Tongue (tissue), 2 donors: ENCODE measurements around the gene CTAGE1. TPM values are rescaled to one million over a fixed set of nuclear protein-coding genes. Genes with fewer than 3 reads are reported as not detected.
"Not testable (repeated sequence)": the region's sequence is repeated elsewhere in the genome, so short reads cannot be mapped to it uniquely, and the experiment has no call there.

ENCODE experiments used
- DNase-seq: peaks from one replicate; pipeline ENCODE4 v3.0.0-alpha.2; 2015
- total RNA-seq: library from RNA; depleted of rRNA; stranded (reverse); fragments of >200 nt; gene quantifications from one replicate; pipeline ENCODE4 v1.2.3, GENCODE V29; 2014

Gene CTAGE1
- total RNA-seq, 1 donor from 2014 or later: not detected

DNA sequence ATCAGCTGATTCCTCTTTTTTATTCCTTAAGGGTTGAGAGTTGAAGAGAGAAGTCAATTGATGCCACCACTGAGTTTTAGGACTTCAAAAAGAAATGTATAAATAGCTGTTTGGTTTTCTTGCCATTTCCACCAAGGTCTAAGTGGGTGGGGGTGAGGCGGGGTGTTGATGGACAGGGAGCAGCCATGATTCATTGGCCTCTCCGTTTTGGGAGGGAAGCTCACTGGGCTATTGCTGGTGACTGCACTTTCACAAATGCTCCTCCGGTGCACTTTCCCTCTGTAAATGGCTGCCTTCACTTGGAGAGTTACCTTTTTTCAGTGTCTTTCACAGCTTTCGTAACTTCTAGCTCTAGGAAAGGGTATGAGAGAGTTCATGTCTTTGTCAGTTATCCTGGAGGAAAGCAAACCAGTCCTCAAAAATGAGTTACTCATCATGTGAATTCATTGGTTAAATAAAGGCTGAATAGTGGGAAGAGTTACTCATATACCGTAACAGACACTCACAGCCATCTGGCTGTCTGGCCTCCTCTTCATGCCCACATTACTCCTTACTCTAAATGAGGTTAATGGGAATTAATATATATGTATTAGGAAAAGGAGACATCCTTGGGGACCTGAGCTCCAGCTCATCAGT is 17.4 kb upstream of the CTAGE1 start:
- no peak for DNase-seq

DNA sequence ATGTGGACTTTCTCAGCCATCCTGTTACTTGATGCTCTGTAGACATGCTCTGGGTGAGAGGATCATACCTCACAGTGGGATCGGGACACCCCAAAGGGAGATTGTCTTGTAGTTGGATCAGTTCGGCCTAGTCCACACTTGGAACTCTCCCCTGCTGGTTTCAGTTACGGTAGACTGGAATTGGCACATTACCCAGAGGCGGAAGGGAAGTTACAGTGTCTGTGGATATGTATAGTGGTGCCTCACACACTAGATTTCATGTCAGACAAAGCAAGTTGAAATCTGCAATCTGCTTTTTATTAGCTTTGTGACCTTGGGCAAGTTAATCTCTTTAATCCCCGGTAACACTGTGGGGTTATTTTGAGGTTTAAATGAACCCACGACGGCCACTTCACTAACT is 16.2 kb upstream of the CTAGE1 start:
- DNase-seq: no peak

DNA sequence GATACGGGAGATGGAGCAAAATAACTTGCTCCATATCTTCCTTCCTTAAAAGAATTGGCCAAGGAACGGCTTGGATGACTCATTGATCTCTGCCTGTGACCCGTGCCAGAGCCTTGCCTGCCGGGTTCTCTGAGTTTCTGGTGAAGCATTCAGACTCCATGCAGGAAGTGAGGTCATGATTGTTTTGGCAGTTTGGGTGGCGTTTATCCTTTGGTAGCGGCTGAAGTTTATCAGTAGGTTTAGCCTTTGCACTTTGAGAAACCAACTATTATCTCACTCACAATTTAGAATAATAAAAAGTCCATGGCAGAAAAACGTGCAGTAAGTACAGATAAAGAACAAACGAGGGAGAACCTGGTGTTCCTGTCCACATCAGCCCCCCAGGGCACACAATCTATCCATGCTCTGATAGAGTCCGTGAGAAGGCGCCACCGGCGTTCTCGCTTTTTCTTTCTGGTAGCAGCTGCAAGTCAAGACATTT is 15.0 kb upstream of the CTAGE1 start:
- DNase-seq: no peak

DNA sequence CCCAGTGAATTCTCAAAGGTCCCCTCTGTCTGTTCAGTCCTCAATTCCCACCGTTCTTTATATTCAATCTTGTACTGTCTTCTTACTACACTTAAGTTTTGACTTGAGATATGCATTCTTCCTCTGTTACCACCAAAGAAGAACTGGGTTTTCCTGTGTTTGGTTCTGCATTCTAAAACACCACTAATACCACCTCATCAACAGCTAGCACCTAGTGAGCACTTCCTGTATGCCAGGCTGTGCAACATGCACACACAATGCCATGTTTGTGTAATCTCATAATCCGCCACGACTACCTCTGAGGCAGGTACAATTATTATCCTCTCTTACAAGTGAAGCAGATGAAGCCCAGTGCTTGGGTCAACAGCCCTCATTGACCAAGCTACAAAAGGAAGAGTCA is 11.8 kb upstream of the CTAGE1 start:
- DNase-seq: no peak

DNA sequence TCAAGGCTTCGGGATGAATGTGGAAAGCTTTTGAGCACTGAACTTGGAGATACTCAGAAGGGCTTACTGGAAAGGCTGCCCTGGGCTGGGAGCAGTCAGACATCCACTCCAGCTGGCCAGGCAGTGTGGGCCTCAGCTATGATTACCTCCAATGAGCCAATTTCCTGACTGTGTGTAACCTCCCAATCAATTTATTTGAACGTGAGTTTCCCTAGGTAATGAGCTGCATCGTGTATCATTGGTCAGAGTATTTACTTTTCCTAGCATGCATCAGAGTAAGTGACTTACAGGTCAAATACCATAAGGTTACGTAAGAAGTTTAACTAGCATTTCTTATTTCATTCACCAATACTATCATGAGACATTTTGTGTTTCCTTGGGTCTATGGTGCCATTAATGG is 11.0 kb upstream of the CTAGE1 start:
- no peak for DNase-seq

DNA sequence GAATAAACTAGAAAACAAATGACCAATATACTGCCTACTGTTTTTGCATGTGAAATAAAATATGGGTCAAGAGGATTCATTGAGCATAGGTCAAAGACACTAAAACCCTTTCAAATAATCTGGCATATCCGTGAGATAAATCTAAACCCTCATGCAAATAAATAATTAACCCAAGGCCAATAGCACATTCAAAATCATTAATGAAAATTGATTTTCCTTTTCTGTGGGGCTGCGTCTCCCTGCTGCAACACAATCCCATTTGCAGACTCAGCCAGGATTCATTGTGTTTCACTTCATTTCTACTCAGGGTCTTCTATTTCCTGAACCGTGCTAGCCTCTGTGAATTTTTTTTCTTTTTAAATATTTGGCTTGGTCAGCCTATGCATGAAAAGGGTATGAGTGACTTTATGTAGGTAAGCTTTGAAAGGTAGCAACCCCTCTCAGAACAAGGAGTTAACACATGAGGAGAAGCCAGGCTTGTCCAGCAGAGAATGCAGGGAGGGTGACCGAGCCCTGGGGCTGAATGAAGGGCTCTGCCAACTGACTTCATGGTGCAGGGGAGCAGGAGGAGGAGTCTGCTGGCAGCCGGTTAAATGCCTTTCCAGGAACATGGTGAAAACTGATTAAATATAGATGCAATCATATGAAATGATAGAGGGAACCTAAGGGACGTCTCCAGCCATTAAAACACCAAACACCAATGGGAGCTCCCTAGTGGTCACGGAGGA is 10.3 kb upstream of the CTAGE1 start:
- no peak for DNase-seq

DNA sequence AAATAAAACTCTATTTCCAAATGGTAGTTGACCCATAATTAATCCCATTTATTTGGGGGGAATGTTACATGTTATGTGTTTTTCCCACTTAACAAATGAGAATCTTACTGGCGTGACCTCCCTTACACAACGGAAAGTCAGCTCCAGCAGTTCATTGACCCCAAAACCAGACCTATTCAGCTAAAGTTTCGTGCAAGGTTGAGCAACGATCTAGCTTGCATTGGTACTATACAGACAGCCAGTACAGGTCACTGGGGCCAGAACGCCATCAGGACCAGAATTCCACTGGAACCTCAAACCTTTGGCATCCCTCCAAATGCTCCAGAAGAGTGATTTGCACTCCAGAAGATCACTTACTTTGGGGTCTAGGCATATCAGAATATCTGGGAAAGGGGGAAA is 6.8 kb upstream of the CTAGE1 start:
- no peak for DNase-seq

DNA sequence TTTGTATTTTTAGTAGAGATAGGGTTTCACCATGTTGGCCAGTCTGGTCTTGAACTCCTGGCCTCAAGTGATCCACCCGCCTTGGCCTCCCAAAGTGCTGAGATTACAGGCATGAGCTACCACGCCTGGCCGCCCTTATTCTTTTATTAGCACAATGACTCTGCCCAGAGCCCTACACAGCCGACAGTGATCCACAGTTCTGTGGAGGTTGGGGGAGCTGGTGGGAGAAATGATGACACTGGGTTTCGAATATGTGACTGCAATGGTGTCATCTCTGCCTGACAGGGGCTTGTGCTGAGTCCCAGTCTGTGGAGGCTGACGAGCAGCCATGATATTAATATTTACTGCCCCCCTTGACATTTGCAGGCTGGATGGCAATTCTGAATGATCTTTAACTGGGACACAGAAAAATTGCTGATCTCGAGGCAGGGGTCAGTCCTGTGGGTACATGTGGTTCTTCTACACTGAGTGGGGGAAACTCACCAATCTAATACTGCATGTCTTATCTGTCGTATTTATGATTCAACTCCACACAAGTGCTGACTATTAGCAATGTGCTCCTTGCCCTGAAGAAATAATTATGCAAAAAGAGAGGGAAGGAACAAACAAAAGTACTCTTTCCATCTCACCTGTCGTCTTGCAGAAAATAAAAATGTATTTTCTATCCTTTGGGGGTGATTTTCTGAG is 6.3 kb upstream of the CTAGE1 start:
- DNase-seq: no peak

DNA sequence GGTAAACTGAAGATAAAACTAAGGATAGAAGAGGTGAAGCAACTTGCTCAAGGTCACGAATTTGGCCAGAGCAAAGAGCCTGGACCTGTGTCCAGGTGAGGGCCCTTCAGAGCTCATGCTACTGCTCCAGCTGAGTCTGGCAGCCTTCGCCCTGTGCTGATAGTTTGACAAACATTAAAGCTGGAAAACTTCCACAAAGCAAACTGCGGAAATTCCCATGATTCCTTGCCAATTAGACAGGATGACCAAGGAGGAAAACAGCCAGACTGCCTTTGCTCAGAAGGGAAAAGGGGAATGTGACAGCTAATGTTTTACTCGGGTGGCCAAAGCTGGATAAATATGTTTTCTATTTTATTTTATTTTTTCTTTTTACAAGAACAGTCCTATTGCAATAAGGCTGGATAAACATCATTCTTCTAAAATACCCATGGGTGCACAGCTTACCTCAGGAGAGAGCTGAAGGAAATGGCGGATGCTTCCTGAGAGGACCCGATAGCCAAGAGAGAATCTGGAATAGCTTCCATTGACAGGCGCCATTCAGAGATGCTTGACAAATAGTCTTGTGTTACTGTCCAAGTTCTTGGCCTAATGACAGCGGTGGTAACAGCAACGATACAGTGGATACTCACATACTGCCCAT is 5.3 kb upstream of the CTAGE1 start:
- DNase-seq: no peak

DNA sequence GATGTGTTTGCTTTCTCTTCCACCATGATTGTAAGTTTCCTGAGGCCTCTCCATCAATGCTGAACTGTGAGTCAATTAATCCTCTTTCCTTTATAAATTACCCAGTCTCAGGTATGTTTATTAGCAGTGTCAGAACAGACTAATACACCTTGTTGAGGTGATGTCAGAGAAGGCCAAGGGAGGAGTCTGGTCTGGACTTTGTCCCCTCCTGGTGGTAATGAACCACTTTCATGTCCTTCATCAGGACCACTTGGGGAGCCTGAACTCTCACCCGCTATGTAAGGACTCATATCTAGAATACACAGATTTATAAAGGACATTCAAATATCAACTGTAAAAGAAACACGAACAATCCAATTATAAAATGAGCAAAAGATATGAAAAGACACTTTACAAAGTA is 2.9 kb upstream of the CTAGE1 start:
- DNase-seq: no peak

DNA sequence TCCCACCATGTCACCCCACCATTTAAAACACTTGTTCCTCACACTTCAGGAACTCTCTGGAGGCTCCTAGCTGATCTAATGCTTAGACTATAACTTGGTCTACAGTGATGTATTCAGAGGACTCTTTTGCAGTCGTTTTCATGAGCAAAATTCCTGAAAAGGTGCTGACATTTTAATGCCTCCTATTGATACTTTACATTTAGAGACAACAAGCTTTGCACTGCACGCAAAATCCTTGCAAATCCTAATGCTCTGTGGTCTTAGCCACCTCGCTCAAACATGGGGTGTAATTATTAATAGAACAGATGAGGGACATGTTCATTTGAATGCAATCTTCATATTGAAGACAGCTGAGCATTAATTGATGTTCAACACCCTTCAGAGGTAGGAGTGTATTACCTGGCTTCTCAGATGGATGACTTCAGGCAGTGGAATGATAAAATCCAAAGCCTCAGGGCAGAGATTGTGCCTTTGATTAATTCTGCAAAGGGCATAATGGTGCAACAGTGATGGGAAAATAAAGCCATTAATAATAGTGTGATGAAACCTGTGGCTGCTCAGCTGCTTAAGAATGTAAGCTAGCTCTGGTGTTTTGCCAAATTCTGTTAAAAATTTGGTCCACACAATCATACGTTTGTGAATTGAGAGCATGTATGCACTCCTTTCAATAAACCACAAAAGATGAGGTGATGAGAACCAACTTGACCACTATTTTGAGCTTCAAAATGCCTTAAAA is 5.4 kb downstream of the CTAGE1 start:
- DNase-seq: no peak

DNA sequence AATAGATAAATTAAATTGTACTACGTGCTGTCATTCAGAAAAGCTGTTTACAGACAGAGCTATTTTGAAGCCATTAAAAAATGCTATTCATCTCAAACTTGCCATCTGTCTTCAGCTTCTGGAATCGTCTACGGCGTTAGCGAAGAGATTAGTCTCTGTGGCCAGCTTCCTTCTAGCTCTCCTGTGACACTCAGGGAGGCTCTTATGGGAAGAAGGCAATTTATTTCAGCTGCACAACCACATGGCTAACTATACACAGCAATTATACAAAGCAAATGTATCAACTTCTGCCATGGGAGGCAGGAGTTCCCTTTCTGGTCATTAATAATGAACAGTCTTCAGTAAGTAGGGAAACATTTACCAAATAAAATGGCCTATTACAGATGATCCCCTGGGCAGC is 6.3 kb downstream of the CTAGE1 start:
- DNase-seq: no peak

DNA sequence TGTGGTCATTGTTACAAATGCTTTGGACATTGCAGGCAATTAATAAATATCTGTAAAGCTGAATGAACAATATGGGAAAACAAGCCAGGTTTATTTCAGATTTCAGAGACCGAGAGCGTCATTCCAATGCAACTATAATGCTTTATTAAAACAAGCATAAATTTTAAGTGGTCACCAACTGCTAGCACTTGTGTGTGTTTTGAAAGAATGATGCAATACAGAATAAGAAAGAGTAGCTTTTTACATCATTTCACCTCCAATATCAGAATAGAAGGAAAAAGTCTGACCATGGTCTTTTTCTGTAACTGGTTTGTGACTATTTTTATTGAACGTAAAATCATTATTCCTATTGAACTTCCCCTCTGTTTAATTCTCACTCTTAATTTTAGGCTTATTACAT is 7.6 kb downstream of the CTAGE1 start:
- no peak for DNase-seq

DNA sequence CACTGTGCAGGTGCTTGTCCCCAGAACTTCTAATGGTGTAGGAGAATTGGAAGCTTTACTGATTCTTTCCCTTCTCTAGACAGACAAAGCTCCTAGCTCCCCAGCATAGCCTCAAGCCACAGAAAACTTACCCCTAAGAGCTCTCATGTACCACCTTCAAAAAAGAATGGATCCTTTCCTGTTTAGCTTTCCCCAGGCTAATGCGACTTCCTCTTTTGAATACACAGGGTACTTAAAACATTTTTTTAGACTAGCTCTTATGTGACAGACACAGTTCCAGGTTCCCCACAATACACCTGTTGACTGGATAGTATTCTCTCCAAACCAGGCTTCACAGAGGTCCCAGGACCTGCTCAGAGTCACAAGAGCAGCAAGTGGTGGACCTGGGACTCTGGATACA is 8.3 kb downstream of the CTAGE1 start:
- no peak for DNase-seq

DNA sequence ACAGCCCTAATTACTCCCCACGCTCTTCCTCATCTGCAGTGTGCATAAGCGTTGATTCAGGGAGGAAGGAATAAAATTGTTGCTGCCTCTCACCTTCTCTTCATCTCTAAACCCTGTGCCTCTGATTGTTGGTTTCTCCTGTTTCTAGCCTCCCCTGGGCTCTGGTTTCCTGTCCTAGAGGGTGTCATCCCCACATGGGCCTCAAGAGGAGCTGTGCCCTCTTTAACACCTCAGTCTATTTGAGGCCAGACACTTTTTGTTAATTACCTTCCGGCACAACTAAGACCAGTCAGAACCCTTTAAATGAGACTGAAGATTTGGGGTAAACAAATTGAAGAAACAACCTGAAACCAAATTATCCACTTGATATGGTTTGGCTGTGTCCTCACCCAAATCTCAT is 9.7 kb downstream of the CTAGE1 start:
- DNase-seq: no peak

DNA sequence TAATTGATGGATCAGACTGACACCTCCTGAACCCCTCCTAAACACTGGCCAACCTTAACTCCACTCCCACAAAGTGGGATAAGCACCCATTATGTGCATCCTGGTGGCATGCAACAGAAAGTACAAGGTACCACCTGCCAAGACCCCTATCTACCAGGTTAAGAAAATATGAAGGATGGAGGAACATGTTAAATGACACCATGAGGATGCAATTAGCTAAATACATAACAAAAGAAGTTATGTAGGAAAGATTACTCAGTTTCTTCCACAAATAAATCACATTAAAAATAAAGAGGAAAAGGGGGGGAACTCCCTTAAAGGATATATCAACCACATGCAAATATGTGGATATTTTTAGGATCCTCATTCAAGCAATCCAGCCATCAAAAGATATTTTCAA is 12.6 kb downstream of the CTAGE1 start:
- DNase-seq: no peak

DNA sequence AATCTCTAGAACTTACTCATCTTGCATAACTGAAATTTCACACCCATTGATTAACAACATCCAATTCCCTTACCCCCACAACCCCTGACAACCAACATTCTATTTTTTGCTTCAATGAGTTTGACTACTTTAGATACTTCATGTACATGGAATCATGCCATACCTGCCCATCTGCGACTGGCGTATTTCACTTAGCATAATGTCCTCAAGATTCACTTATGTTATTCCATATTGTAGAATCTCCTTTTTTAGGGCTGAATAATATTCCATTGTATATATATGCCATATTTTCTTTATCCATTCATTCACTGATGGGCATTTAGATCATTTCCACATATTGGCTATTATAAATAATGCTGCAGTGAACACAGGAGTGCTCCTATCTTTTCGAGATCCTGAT is 13.8 kb downstream of the CTAGE1 start:
- DNase-seq: no peak

DNA sequence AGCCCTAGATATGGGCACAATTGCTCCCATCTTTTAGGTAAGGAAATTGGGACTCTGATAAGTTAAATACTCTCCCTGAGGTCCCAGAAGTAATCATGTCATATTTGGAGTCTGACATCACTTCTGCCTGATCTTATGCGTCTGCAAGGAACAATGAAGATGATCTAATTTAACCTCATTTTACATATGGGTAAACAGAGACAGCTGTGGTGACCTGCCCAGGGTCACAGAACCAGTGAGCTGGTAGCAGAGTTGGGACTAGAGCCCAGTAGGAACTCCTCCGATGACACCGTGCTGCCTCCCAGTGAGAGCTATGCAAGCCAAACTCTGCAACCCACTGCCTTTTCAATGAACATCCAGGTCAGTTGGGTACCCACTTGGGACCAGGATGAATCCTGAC is 17.8 kb downstream of the CTAGE1 start:
- no peak for DNase-seq

DNA sequence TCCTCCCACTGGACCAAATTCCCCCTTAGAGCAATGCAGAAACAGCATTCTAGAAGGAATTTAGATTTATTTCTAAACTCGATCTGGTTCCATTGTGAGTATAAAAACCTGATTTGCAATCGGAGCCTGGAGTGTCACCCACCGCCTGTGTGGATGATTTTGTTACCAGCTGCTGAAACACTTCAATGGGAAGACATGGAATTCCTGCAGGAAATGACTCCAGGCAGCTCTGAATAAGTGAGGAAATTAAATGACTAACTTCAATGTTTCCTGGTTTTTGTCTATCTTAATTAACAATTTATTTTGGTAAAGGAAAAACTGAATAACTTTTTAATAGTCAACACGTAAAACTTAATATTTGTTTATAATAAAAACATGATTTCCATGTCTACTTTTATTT is 19.3 kb downstream of the CTAGE1 start:
- DNase-seq: no peak

DNA sequence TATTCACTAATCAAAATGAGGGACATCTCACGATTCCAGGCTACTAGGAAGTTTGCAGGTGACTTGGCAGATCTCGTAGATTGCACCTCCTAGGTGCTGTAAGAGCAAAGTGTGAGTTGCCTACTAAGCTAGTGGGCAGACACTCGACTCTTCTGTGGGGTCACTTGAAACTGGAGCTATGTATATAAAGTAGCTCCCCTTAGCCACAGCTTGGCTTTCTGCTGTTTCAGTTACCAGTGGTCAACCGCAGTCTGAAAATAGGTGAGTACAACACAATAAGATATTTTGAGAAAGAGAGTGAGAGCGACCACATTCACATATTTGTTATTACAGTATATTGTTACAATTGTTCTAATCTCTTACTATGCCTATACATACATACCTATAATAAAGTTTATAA is 23.3 kb downstream of the CTAGE1 start:
- DNase-seq: no peak

DNA sequence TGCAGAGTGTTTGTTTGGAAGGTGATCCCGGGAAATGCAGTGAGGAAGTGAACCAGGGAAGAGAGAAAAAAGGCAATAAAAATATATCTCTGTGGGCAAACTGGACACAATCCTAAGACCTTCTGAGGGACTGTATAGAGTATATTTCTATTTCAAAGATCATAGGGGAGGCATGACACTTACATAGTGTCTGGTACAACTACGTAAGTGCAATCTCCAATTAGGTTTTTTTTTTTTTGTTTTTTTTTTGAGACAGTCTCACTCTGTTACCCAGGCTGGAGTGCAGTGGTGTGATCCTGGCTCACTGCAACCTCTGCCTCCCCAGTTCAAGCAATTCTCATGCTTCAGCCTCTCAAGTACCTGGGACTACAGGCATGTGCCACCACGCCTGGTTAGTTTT is 24.6 kb downstream of the CTAGE1 start:
- not testable (repeated sequence) for DNase-seq
